ENCODE measurements around the gene MTIF3. TPM values are rescaled to one million over a fixed set of nuclear protein-coding genes. Genes with fewer than 3 reads are reported as not detected.
"Not testable (repeated sequence)": the region's sequence is repeated elsewhere in the genome, so short reads cannot be mapped to it uniquely, and the experiment has no call there.

Gene MTIF3
- total and polyA plus RNA-seq, 5 experiments from 2014 or later: 46.6 to 81.7 (median 69.2) TPM

GRCh38 chr13:27406178-27406939, 44.0 kb downstream of the MTIF3 start:
- peak in 7 of 10 donors; percentile 27 to 55 (median 34) for DNase-seq
- peaks cover 0 to 3% (median 0%) of the 10 kb centered on the region in 9 donors for H3K9me3 Mint-ChIP-seq
- no peak overlapping the region for H3K4me3 Mint-ChIP-seq
- ATAC-seq: peak; percentile 68 to 82
- no peaks in the 10 kb centered on the region for H3K36me3 Mint-ChIP-seq
- H3K27ac Mint-ChIP-seq: no peak overlapping the region
- peaks cover 0 to 15% (median 3%) of the 10 kb centered on the region in 5 donors for H3K27me3 Mint-ChIP-seq
- POLR2A ChIA-PET: interaction anchor here (1.0 to 1.4 kb wide), 3 partner anchors 18 to 44 kb away, joined by 3 to 5 read pairs (median 4); partner anchors contain the start of genes GTF3A and MTIF3
- H3K4me1 Mint-ChIP-seq: peaks cover 0 to 2% (median 0%) of the 10 kb centered on the region in 4 donors

GRCh38 chr13:27405546-27406134, 44.7 kb downstream of the MTIF3 start:
- H3K9me3 Mint-ChIP-seq: peaks cover 0 to 3% (median 0%) of the 10 kb centered on the region in 9 donors
- H3K4me1 Mint-ChIP-seq: peaks cover 0 to 2% (median 0%) of the 10 kb centered on the region in 4 donors
- H3K27me3 Mint-ChIP-seq: peaks cover 0 to 12% (median 3%) of the 10 kb centered on the region in 5 donors
- no peak overlapping the region for H3K27ac Mint-ChIP-seq
- H3K4me3 Mint-ChIP-seq: no peak overlapping the region
- DNase-seq (no peak), ATAC-seq (no peak)
- H3K36me3 Mint-ChIP-seq: no peaks in the 10 kb centered on the region
- POLR2A ChIA-PET: no interaction called here

GRCh38 chr13:27404680-27405079, 45.7 kb downstream of the MTIF3 start:
- H3K9me3 Mint-ChIP-seq: peaks cover 0 to 3% (median 0%) of the 10 kb centered on the region in 9 donors
- H3K36me3 Mint-ChIP-seq: no peaks in the 10 kb centered on the region
- H3K27me3 Mint-ChIP-seq: peaks cover 0 to 9% (median 3%) of the 10 kb centered on the region in 5 donors
- H3K4me1 Mint-ChIP-seq: peaks cover 0 to 2% (median 0%) of the 10 kb centered on the region in 4 donors
- no peak overlapping the region for H3K4me3 Mint-ChIP-seq
- DNase-seq (no peak), ATAC-seq (no peak)
- POLR2A ChIA-PET: no interaction called here
- no peak overlapping the region for H3K27ac Mint-ChIP-seq

GRCh38 chr13:27403727-27404385, 46.5 kb downstream of the MTIF3 start:
- ATAC-seq: no peak
- no peaks in the 10 kb centered on the region for H3K36me3 Mint-ChIP-seq
- H3K27me3 Mint-ChIP-seq: peaks cover 0 to 5% (median 2%) of the 10 kb centered on the region in 5 donors
- H3K27ac Mint-ChIP-seq: no peak overlapping the region
- no peaks in the 10 kb centered on the region for H3K9me3 Mint-ChIP-seq
- DNase-seq: no peak
- no peak overlapping the region for H3K4me3 Mint-ChIP-seq
- peaks cover 0 to 2% (median 0%) of the 10 kb centered on the region in 4 donors for H3K4me1 Mint-ChIP-seq
- POLR2A ChIA-PET: no interaction called here

GRCh38 chr13:27403203-27403678, 47.1 kb downstream of the MTIF3 start:
- no peak for DNase-seq
- H3K9me3 Mint-ChIP-seq: no peaks in the 10 kb centered on the region
- no peak overlapping the region for H3K27ac Mint-ChIP-seq
- H3K36me3 Mint-ChIP-seq: no peaks in the 10 kb centered on the region
- ATAC-seq: no peak
- H3K4me1 Mint-ChIP-seq: peaks cover 0 to 2% (median 0%) of the 10 kb centered on the region in 4 donors
- POLR2A ChIA-PET: no interaction called here
- H3K4me3 Mint-ChIP-seq: no peak overlapping the region
- H3K27me3 Mint-ChIP-seq: peaks cover 0 to 4% (median 2%) of the 10 kb centered on the region in 5 donors

GRCh38 chr13:27401210-27401609, 49.2 kb downstream of the MTIF3 start:
- Mint-ChIP-seq H3K4me1 (no peaks in the 10 kb centered on the region), H3K27ac (no peak overlapping the region), H3K36me3 (no peaks in the 10 kb centered on the region), H3K4me3 (no peak overlapping the region), H3K9me3 (no peaks in the 10 kb centered on the region), H3K27me3 (peaks cover 0 to 2% (median 0%) of the 10 kb centered on the region in 5 donors)
- POLR2A ChIA-PET: interaction anchor here (0.7 kb wide), 1 partner anchor 314 kb away, joined by 3 read pairs; no protein-coding TSS in a partner anchor
- no peak for DNase-seq
- no peak for ATAC-seq

- POLR2A ChIA-PET, H3K36me3 Mint-ChIP-seq, H3K4me3 Mint-ChIP-seq: not testable (repeated sequence)
Observed at GRCh38 chr13:27400405-27400804, 50.0 kb downstream of the MTIF3 start.

GRCh38 chr13:27398360-27398759, 52.0 kb downstream of the MTIF3 start:
- Mint-ChIP-seq H3K4me3 (no peak overlapping the region), H3K27me3 (peaks cover 0 to 3% (median 0%) of the 10 kb centered on the region in 5 donors), H3K27ac (no peak overlapping the region), H3K4me1 (no peaks in the 10 kb centered on the region), H3K36me3 (no peaks in the 10 kb centered on the region), H3K9me3 (no peaks in the 10 kb centered on the region)
- ATAC-seq: no peak
- POLR2A ChIA-PET: no interaction called here
- no peak for DNase-seq

More at GRCh38 chr13:27400405-27400804, 50.0 kb downstream of the MTIF3 start:
- not testable (repeated sequence) for H3K9me3 Mint-ChIP-seq, H3K27ac Mint-ChIP-seq, ATAC-seq, H3K27me3 Mint-ChIP-seq, DNase-seq, H3K4me1 Mint-ChIP-seq

GRCh38 chr13:27396252-27396846, 54.0 kb downstream of the MTIF3 start:
- Mint-ChIP-seq H3K27me3 (peaks cover 0 to 3% (median 0%) of the 10 kb centered on the region in 5 donors), H3K4me1 (no peaks in the 10 kb centered on the region), H3K4me3 (no peak overlapping the region), H3K27ac (no peak overlapping the region), H3K9me3 (no peaks in the 10 kb centered on the region), H3K36me3 (no peaks in the 10 kb centered on the region)
- DNase-seq (no peak), ATAC-seq (no peak)
- POLR2A ChIA-PET: no interaction called here

GRCh38 chr13:27395007-27395510, 55.3 kb downstream of the MTIF3 start:
- DNase-seq (no peak), ATAC-seq (no peak)
- no peaks in the 10 kb centered on the region for H3K9me3 Mint-ChIP-seq
- H3K27ac Mint-ChIP-seq: no peak overlapping the region
- H3K36me3 Mint-ChIP-seq: no peaks in the 10 kb centered on the region
- peaks cover 0 to 3% (median 0%) of the 10 kb centered on the region in 5 donors for H3K27me3 Mint-ChIP-seq
- no peaks in the 10 kb centered on the region for H3K4me1 Mint-ChIP-seq
- POLR2A ChIA-PET: no interaction called here
- no peak overlapping the region for H3K4me3 Mint-ChIP-seq

- Mint-ChIP-seq H3K27me3 (peaks cover 0 to 3% (median 0%) of the 10 kb centered on the region in 5 donors), H3K36me3 (no peaks in the 10 kb centered on the region), H3K9me3 (no peaks in the 10 kb centered on the region), H3K4me3 (no peak overlapping the region), H3K27ac (no peak overlapping the region), H3K4me1 (no peaks in the 10 kb centered on the region)
- POLR2A ChIA-PET: interaction anchor here (0.7 kb wide), 1 partner anchor 14 kb away, joined by 4 read pairs; no protein-coding TSS in a partner anchor
- no peak for DNase-seq
- no peak for ATAC-seq
Observed at GRCh38 chr13:27393101-27393500, 57.3 kb downstream of the MTIF3 start.

GRCh38 chr13:27391471-27391870, 58.9 kb downstream of the MTIF3 start:
- H3K4me3 Mint-ChIP-seq: no peak overlapping the region
- H3K4me1 Mint-ChIP-seq: peaks cover 0 to 3% (median 0%) of the 10 kb centered on the region in 4 donors
- POLR2A ChIA-PET: no interaction called here
- H3K27me3 Mint-ChIP-seq: peaks cover 0 to 3% (median 0%) of the 10 kb centered on the region in 5 donors
- ATAC-seq: no peak
- H3K27ac Mint-ChIP-seq: no peak overlapping the region
- DNase-seq: no peak
- no peaks in the 10 kb centered on the region for H3K9me3 Mint-ChIP-seq
- H3K36me3 Mint-ChIP-seq: no peaks in the 10 kb centered on the region
